ENCODE measurements around the gene GPC6.

DNA sequence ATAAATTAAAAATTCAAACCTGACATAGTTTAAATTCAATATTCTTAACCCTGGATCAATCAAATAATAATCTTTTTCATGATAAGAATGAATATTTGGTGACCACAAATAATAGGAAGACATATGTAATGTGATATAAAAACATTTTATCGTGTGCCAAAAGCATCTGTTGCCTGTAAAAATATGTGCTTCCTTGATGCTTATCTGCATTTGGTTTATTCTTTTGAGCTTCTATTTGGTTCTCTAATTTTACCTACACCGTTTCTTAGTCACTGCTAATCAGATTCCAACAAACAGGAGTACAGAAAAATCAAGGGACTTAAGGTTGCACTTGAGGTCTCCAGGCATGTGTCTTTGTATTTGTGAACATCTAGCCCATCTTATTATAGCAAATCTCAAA is 978.3 kb downstream of the GPC6 start:
- TF ChIP-seq, protein P1, sequence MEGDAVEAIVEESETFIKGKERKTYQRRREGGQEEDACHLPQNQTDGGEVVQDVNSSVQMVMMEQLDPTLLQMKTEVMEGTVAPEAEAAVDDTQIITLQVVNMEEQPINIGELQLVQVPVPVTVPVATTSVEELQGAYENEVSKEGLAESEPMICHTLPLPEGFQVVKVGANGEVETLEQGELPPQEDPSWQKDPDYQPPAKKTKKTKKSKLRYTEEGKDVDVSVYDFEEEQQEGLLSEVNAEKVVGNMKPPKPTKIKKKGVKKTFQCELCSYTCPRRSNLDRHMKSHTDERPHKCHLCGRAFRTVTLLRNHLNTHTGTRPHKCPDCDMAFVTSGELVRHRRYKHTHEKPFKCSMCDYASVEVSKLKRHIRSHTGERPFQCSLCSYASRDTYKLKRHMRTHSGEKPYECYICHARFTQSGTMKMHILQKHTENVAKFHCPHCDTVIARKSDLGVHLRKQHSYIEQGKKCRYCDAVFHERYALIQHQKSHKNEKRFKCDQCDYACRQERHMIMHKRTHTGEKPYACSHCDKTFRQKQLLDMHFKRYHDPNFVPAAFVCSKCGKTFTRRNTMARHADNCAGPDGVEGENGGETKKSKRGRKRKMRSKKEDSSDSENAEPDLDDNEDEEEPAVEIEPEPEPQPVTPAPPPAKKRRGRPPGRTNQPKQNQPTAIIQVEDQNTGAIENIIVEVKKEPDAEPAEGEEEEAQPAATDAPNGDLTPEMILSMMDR (IDR thresholded peaks at IDR 0.05 in 8 of 11, conservative IDR thresholded peaks at IDR 0.05 in 3 of 11), result no peak
- no peak for TF ChIP-seq POLR2AphosphoS5 (IDR thresholded peaks at IDR 0.05)
